Naive thymus-derived CD8-positive, alpha-beta T cell (primary cell): Measurements from ENCODE around the gene IMMP1L. TPM values are rescaled to one million over a fixed set of nuclear protein-coding genes. Genes with fewer than 3 reads are reported as not detected.
A peak's percentile ranks its signal among the peaks of the same experiment; 100 is the strongest.

Experiments used
- ATAC-seq, 2 donors: fragments of 150-1000 bp; cut with Tn5 transposase in 1 of 2; sonication (Bioruptor Pico), chemical (Tn5 transposase) in 1 of 2; 1 replicate in 1 of 2; 2 replicates in 1 of 2; pipeline ENCODE4 v1.10.0; 2021; ENCODE audit warnings: mild to moderate bottlenecking in 2 of 2, moderate library complexity in 2 of 2
- POLR2A ChIA-PET: fragments of 350-600 bp; sonication (Branson Sonifier 250); formaldehyde crosslinking; loops from one replicate; lab custom pipeline; 2021; ENCODE audit warnings: antibody characterized with exemption; lab: Charles Lee
- DNase-seq, 10 donors: peaks; one replicate each; pipeline versions ENCODE4 v3.0.0 to v3.0.0-alpha.2; 2020 to 2022
- H3K27ac Mint-ChIP-seq, 10 donors: one replicate each; pipeline ENCODE4 v1.8.0; 2020 to 2022; ENCODE audit warnings: mild to moderate bottlenecking in 10 of 10, mixed read lengths in 10 of 10, moderate library complexity in 4 of 10, inconsistent platforms in 1 of 10
- H3K27me3 Mint-ChIP-seq, 5 donors: one replicate each; pipeline ENCODE4 v1.8.0; 2021 to 2022; ENCODE audit warnings: mixed read lengths in 5 of 5
- H3K36me3 Mint-ChIP-seq, 3 donors: one replicate each; pipeline ENCODE4 v1.8.0; 2020 to 2022; ENCODE audit warnings: mixed read lengths in 3 of 3, mild to moderate bottlenecking in 2 of 3, inconsistent platforms in 1 of 3
- H3K4me1 Mint-ChIP-seq, 4 donors: one replicate each; pipeline ENCODE4 v1.8.0; 2021 to 2022; ENCODE audit warnings: mixed read lengths in 4 of 4
- H3K4me3 Mint-ChIP-seq, 10 donors: one replicate each; pipeline ENCODE4 v1.8.0; 2020 to 2022; ENCODE audit warnings: mild to moderate bottlenecking in 10 of 10, mixed read lengths in 10 of 10, moderate library complexity in 6 of 10, inconsistent platforms in 1 of 10
- H3K9me3 Mint-ChIP-seq, 9 donors: one replicate each; pipeline ENCODE4 v1.8.0; 2020 to 2022; ENCODE audit warnings: mixed read lengths in 9 of 9, mild to moderate bottlenecking in 3 of 9, inconsistent platforms in 1 of 9, moderate library complexity in 1 of 9
- polyA plus RNA-seq, 3 donors: library from polyadenylated mRNA; unstranded; fragments of 300-500 nt; fragmentation: Illumina TruSeq; gene quantifications; one replicate each; pipeline ENCODE4 v1.2.3, GENCODE V29; 2021
- total RNA-seq, 8 experiments: library from RNA in 2 of 8; stranded (reverse) in 2 of 8; gene quantifications; one replicate each; pipeline ENCODE4 v1.2.3 and lab custom pipeline; 2021 to 2026

Gene IMMP1L, protein sequence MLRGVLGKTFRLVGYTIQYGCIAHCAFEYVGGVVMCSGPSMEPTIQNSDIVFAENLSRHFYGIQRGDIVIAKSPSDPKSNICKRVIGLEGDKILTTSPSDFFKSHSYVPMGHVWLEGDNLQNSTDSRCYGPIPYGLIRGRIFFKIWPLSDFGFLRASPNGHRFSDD
- total RNA-seq (10 to 100 TPM; 20.4 to 26.7 TPM), polyA plus RNA-seq (10 to 100 TPM; 61.7 to 81.4 (median 80.3) TPM), total RNA-seq (lab: John Stamatoyannopoulos, UW) (5.8 to 11.8 (median 9.2) reads per million in 6 experiments)

DNA sequence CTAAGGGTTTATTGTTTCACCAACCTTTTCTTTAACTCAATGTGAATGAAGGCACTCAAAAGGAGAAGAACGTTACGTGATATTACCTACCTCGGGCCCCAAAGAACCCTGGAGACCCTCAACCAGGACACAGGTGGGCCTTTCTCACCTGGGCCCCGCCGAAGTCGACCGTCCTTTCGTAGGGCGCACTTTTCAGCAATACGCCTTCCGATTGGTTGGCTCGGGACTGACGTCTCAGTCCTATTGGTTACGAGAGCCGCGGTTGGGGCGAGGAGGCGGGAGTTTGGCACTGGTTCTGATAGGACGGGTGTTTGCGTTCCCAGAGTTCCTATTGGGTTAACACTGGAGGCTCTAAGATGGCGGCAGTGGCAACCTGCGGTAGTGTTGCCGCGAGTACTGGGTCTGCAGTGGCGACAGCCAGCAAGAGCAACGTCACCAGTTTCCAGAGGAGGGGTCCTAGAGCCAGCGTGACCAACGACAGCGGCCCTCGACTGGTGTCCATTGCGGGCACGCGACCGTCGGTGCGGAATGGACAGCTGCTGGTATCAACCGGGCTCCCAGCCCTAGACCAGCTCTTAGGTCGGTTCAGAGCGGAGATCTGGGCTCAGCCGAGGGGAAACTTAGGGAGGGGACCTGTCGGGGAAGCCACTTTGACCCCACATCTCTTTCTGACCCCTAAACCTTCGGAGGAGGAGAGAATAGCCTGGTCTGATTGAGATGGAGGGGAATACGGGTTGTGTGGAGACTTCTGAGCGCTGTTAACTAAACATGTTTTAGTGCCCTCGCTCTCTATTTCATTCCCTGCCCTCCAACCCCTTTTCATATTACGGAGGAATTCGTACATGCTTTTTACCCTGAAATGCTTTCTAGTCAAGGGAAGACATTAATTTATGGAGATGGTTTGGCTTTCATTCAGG lies at the start of gene IMMP1L, which contains the start of gene ELP4:
TSS of gene IMMP1L (minus strand) at position 194 of the 917 bp plus-strand sequence. CDS start 46,346 bp downstream, outside the sequence.
TSS of gene ELP4 (plus strand) at position 339 of the 917 bp plus-strand sequence. CDS start at position 357, 18 bp downstream.
- no peaks in the 10 kb centered on the region for H3K9me3 Mint-ChIP-seq
- H3K4me3 Mint-ChIP-seq = peak within 1 kb of the TSS; percentile 95 to 99 (median 98)
- peak; percentile 98 for ATAC-seq
- peak within 1 kb of the TSS; percentile 97 to 100 (median 99) for H3K27ac Mint-ChIP-seq
- H3K27me3 Mint-ChIP-seq = peaks cover 0 to 2% (median 0%) of the 10 kb centered on the region in 5 donors
- H3K36me3 Mint-ChIP-seq = peaks cover 0 to 10% (median 9%) of the 10 kb centered on the region in 3 donors
- POLR2A ChIA-PET = no interaction called here
- DNase-seq = peak; percentile 83 to 98 (median 96)
- H3K4me1 Mint-ChIP-seq = peaks cover 12 to 65% (median 48%) of the 10 kb centered on the region in 4 donors

DNA sequence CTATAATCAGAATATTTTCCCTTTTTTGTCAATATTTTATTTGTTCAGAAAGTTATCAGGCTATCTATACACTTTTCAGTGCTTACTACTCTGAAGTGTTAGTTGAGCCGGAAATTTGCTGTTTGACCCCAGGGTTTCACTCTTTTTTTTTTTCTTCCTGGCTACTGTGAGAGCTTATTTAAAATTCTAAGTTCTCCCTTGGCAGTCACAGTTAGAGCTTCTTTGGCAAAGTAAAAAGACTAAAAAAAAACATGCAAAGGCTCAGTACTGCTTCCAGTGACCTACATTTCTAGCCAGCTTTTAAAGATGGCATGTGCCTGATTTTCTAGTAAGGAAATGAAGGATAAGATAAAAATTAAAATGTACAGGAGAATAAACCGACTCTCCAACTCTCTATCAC lies 48.6 kb upstream of the IMMP1L start:
- H3K4me3 Mint-ChIP-seq = no peak overlapping the region

DNA sequence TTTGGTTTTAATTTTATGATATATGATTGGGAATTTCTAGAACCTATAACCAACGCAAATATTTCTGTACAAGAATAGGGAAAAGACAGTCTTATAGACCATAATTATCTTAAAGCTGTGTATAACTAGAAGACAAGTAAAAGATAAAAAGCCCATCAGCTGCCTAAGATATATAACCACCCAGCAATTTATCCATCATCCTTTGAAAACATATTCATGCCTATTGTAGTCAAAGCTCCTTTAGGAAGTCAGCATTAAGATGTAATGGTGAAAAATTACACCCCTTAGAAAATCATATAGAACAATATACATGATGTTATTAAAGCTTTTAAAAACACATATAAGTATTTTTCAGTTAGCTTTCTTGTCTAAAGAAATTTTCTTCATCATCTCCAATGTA lies 46.5 kb upstream of the IMMP1L start:
- DNase-seq = no peak
- ATAC-seq = no peak
- H3K4me1 Mint-ChIP-seq = peaks cover 0 to 7% (median 3%) of the 10 kb centered on the region in 4 donors
- H3K36me3 Mint-ChIP-seq = peaks cover 0 to 6% (median 4%) of the 10 kb centered on the region in 3 donors
- H3K9me3 Mint-ChIP-seq = no peaks in the 10 kb centered on the region
- POLR2A ChIA-PET = no interaction called here
- no peaks in the 10 kb centered on the region for H3K27me3 Mint-ChIP-seq
- no peak overlapping the region for H3K4me3 Mint-ChIP-seq
- no peak overlapping the region for H3K27ac Mint-ChIP-seq

More for the DNA sequence above, 48.6 kb upstream of the IMMP1L start:
- POLR2A ChIA-PET = no interaction called here
- H3K36me3 Mint-ChIP-seq = peaks cover 0 to 8% (median 2%) of the 10 kb centered on the region in 3 donors
- H3K4me1 Mint-ChIP-seq = peaks cover 0 to 6% (median 2%) of the 10 kb centered on the region in 4 donors
- no peak for DNase-seq
- no peak for ATAC-seq
- H3K9me3 Mint-ChIP-seq = no peaks in the 10 kb centered on the region
- H3K27me3 Mint-ChIP-seq = no peaks in the 10 kb centered on the region
- H3K27ac Mint-ChIP-seq = no peak overlapping the region

DNA sequence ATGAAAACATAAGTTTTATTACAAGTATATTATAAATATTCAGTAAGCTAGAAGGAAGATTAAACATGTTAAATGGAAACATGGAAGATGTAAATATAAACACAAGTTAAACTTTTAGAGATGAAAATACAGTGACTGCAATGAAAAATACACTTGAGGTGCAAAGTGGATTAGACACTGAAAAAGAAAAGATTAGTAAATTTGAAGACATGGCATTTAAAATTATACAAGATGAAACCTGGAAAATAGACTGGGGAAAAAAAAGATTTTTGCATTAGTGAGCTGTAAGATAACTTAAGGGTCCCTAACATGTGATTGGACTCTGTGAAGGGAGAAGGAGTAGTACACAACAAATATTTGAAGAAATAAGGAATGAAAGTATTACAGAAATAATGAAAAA lies 33.4 kb upstream of the IMMP1L start:
- H3K36me3 Mint-ChIP-seq = peaks cover 27 to 44% (median 39%) of the 10 kb centered on the region in 3 donors
- no peak overlapping the region for H3K4me3 Mint-ChIP-seq
- H3K27ac Mint-ChIP-seq = no peak overlapping the region
- no peak for ATAC-seq
- DNase-seq = no peak
- POLR2A ChIA-PET = no interaction called here
- H3K4me1 Mint-ChIP-seq = peaks cover 0 to 2% (median 0%) of the 10 kb centered on the region in 4 donors
- peaks cover 0 to 13% (median 0%) of the 10 kb centered on the region in 9 donors for H3K9me3 Mint-ChIP-seq
- no peaks in the 10 kb centered on the region for H3K27me3 Mint-ChIP-seq

DNA sequence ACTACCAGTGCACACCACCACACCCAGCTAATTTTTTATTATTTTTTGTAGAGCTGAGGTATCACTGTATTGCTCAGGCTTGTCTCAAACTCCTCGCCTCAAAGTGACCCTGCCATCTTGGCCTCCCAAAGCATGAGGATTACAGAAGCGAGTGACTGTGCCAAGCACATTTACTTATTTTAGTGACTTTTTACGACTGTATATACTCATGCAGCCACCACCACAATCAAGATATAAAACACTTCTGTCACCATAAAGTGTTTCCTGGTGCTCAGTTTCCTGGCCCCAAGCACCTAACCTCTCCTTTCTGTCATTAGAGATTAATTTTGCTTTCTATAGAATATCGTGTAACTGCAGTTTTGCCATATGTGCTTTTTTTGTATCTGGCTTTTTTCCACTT lies 26.1 kb upstream of the IMMP1L start:
- Mint-ChIP-seq H3K9me3 (no peaks in the 10 kb centered on the region), H3K27me3 (no peaks in the 10 kb centered on the region), H3K27ac (no peak overlapping the region), H3K4me1 (peaks cover 0 to 8% (median 0%) of the 10 kb centered on the region in 4 donors), H3K4me3 (no peak overlapping the region), H3K36me3 (peaks cover 0 to 35% (median 17%) of the 10 kb centered on the region in 3 donors)
- POLR2A ChIA-PET = no interaction called here
- ATAC-seq (no peak), DNase-seq (no peak)

DNA sequence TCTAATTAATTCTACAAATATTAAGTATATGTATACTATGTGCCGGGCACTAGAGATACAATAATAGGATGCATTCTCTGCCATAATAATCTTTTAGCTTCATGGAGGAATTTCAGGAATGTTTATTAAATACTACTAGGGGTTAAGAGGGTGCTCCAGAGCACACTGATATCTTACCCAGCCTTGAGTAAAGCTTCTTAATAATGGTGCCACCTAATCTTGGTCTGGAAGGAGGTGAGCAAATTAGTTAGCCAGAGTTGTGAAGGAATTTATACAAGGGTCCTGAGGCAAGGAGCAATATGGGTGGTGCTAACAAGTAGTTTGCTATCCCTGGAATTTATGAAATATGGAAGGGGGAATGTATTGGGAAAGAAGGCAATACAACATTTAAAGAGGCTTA lies 21.9 kb upstream of the IMMP1L start:
- H3K27ac Mint-ChIP-seq = no peak overlapping the region
- ATAC-seq = no peak
- POLR2A ChIA-PET = no interaction called here
- H3K27me3 Mint-ChIP-seq = no peaks in the 10 kb centered on the region
- H3K9me3 Mint-ChIP-seq = no peaks in the 10 kb centered on the region
- H3K4me1 Mint-ChIP-seq = peaks cover 0 to 22% (median 8%) of the 10 kb centered on the region in 4 donors
- peaks cover 0 to 18% (median 12%) of the 10 kb centered on the region in 3 donors for H3K36me3 Mint-ChIP-seq
- DNase-seq = no peak
- no peak overlapping the region for H3K4me3 Mint-ChIP-seq

DNA sequence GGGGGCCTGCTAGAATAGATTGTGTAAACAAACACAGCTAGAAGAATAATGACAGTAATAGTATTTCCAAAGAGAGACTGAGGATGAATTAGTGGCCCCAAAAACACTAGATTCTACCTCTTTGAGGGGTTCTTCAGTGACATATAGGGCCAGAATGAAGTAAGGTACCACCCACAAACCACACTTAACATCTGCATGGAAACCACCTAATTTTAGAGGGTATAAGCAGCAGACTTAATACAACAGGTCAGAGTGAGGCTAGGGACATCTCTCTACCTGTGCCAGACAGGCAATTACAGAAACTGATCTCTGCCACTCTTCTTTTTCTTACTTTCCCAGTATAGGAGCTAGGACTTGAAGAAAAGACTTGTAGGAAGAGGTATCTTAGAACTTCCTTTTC lies 20.3 kb upstream of the IMMP1L start:
- DNase-seq (no peak), ATAC-seq (peak in 1 of 2 donors; percentile 42)
- Mint-ChIP-seq H3K27me3 (no peaks in the 10 kb centered on the region), H3K9me3 (no peaks in the 10 kb centered on the region), H3K4me1 (peaks cover 0 to 22% (median 8%) of the 10 kb centered on the region in 4 donors), H3K4me3 (no peak overlapping the region), H3K36me3 (peaks cover 0 to 15% (median 12%) of the 10 kb centered on the region in 3 donors), H3K27ac (no peak overlapping the region)
- POLR2A ChIA-PET = no interaction called here

DNA sequence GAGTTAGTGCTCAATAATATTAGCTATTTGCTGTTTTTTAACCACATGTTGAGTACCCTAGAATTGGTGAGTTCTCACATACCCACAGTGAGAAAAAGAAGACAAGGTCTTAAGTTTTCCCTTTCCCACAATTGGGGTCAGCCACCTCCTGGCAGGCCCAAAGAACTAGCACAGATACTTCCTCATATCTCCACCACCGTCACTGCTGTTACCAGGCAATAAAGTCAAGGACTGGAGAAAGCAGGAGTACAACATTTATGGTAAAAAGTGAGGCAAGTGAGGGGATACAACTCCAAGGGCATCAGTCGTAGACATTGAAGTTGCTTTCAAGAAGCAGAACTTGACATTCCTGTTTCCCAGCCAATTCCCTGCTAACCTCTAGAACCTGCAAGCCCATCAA lies 19.8 kb upstream of the IMMP1L start:
- POLR2A ChIA-PET = no interaction called here
- Mint-ChIP-seq H3K27me3 (no peaks in the 10 kb centered on the region), H3K36me3 (peaks cover 0 to 19% (median 12%) of the 10 kb centered on the region in 3 donors), H3K9me3 (no peaks in the 10 kb centered on the region), H3K4me3 (no peak overlapping the region), H3K4me1 (peaks cover 0 to 22% (median 8%) of the 10 kb centered on the region in 4 donors), H3K27ac (no peak overlapping the region)
- ATAC-seq (no peak), DNase-seq (no peak)

DNA sequence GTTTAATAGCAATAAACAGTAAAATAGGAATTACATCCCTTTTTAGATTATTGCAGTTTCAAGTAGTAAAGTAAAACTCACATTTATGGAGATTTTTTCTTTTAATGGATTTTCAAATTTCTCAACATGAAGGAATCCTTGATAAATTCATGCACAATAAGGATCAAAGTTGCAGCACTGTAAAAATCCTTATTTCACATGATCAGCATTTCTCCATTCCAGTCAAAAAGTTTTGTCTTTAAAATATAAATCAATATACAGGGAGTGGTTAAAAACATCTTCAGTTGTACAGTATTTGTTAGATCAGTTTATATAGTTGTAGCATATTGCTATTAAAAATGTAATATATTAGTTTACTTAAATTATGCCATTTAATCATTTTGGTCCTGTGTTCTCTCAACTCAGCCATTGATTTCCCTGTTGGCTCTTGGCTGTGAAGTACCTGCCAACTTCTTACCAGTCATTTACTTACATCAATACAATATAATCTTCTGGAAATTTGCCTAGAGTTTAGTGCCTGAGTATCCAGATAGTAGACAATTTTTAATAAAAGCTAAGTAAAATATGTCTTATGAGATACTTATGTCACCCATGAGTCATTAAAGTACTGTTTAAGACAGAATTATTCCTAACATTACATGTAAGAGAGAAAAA lies 12.2 kb upstream of the IMMP1L start:
- Mint-ChIP-seq H3K4me3 (no peak overlapping the region), H3K36me3 (peaks cover 0 to 13% (median 3%) of the 10 kb centered on the region in 3 donors), H3K4me1 (peaks cover 0 to 3% (median 0%) of the 10 kb centered on the region in 4 donors), H3K27ac (no peak overlapping the region), H3K9me3 (no peaks in the 10 kb centered on the region), H3K27me3 (no peaks in the 10 kb centered on the region)
- no peak for DNase-seq
- no peak for ATAC-seq
- POLR2A ChIA-PET = no interaction called here

DNA sequence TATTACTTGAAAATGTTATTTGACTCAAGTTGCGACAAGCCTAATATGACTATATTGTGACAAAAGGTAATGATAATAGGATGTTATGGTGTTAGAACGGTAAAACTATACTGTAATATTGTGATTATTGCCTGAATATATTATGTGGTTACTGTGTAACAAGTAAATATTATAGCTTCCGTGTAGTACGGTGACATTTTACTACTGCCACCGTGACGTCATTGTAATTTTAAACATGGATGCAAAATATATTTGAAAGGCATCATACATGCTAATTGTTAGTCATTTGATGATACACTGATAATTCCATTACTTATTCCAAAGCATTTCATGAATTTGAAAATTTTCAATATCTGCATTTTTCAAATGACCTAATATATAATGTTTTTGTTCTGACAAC lies 2.7 kb upstream of the IMMP1L start:
- POLR2A ChIA-PET = no interaction called here
- DNase-seq = no peak
- Mint-ChIP-seq H3K9me3 (no peaks in the 10 kb centered on the region), H3K4me1 (peaks cover 9 to 51% (median 36%) of the 10 kb centered on the region in 4 donors), H3K36me3 (no peaks in the 10 kb centered on the region), H3K27me3 (peaks cover 0 to 2% (median 0%) of the 10 kb centered on the region in 5 donors), H3K4me3 (no peak overlapping the region), H3K27ac (no peak overlapping the region)
- no peak for ATAC-seq

DNA sequence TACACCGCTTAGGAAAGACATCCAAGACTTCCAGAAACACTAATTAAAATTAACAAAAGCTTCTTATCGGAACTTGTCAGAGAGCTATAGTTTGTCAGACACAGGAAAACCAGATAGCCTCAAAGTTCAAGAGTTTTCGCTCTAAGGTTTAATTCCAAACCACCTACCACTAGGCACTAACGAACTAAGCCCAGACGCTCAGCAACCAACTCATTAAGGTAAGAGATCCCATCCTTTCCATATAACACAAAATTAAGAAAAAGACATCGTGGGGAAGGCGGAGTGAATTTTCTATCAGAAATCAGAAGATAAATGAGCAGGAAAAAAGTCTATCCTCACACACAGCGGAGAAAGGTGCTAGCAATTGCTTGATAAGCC lies 382 bp downstream of the IMMP1L start:
- peaks cover 0 to 16% (median 11%) of the 10 kb centered on the region in 3 donors for H3K36me3 Mint-ChIP-seq
- ATAC-seq = peak; percentile 14 to 26

DNA sequence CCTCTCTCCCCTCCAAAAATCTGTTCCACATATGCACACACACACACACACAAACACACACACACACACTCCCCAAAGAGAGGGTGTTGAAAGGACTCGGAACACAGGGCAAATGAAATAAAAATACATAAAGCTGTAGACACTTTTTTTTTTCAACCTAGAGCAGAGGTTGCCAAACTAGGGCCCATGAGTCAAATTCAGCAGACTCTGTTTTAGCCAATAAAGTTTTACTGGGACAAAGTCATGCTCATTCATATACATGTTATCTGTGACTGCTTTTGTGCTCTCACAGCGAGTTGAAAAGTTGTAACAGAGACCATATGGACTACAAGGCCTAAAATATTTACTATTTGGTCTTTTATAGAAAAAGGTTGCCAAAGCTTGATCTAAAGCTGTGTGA lies 8.9 kb downstream of the IMMP1L start:
- POLR2A ChIA-PET = no interaction called here
- Mint-ChIP-seq H3K27me3 (no peaks in the 10 kb centered on the region), H3K4me3 (no peak overlapping the region), H3K4me1 (peaks cover 15 to 35% (median 21%) of the 10 kb centered on the region in 4 donors), H3K9me3 (no peaks in the 10 kb centered on the region), H3K36me3 (peaks cover under 1 to 53% (median 16%) of the 10 kb centered on the region in 3 donors), H3K27ac (no peak overlapping the region)
- no peak for DNase-seq
- ATAC-seq = no peak

More for the DNA sequence above, 382 bp downstream of the IMMP1L start:
- peak in 2 of 10 donors; percentile 9 to 41 for DNase-seq
- POLR2A ChIA-PET = no interaction called here
- Mint-ChIP-seq H3K9me3 (no peaks in the 10 kb centered on the region), H3K27ac (peak overlapping the region; percentile 97 to 100 (median 99)), H3K27me3 (peaks cover 0 to 2% (median 0%) of the 10 kb centered on the region in 5 donors), H3K4me3 (peak overlapping the region; percentile 95 to 99 (median 98)), H3K4me1 (peaks cover 12 to 67% (median 48%) of the 10 kb centered on the region in 4 donors)
